ENCODE data around the gene TTC5.

GRCh38 chr14:20305265-20306078, at the start of gene TTC5:
- TF ChIP-seq CTCF (tag by site-specific recombination; IDR thresholded peaks at IDR 0.05), result peak; percentile 94
- TF ChIP-seq ZNF155 (tag by site-specific recombination; IDR thresholded peaks at IDR 0.05), result no peak
- no peak for TF ChIP-seq ZNF621 (tag by site-specific recombination; IDR thresholded peaks at IDR 0.05)
- no peak for TF ChIP-seq ZNF544 (tag by site-specific recombination; IDR thresholded peaks at IDR 0.05)
- TF ChIP-seq ZNF548 (tag by site-specific recombination; IDR thresholded peaks at IDR 0.05), result no peak
- TF ChIP-seq ZFP41 (tag by site-specific recombination; IDR thresholded peaks at IDR 0.05; ENCODE audit: borderline replicate concordance), result no peak
- peak; percentile 97 for TF ChIP-seq ZNF513 (tag by site-specific recombination; IDR thresholded peaks at IDR 0.05)
- TF ChIP-seq ZNF768 (tag by site-specific recombination; IDR thresholded peaks at IDR 0.05), result no peak
- TF ChIP-seq ZNF394 (tag by site-specific recombination; IDR thresholded peaks at IDR 0.05; ENCODE audit: borderline replicate concordance), result peak; percentile 70; the same call in 1 of the 2 replicates
- TF ChIP-seq ZNF23 (tag by site-specific recombination; IDR thresholded peaks at IDR 0.05; ENCODE audit: borderline replicate concordance), result no peak
